ENCODE data around the gene KIR2DL1. TPM values are rescaled to one million over a fixed set of nuclear protein-coding genes. Genes with fewer than 3 reads are reported as not detected.

Gene KIR2DL1
- total and polyA plus RNA-seq, 8 donors = 0.14 to 0.47 (median 0.20) TPM; not detected in 3

- H3K27ac ChIP-seq = no peak overlapping the region
- H3K9me3 ChIP-seq = no peaks in the 10 kb centered on the region
- no peak for ATAC-seq
- no peaks in the 10 kb centered on the region for H3K36me3 ChIP-seq
- H3K27me3 ChIP-seq = peaks cover 0 to 9% of the 10 kb centered on the region in 2 donors
- intact Hi-C loops (cut with DNase I) = no loop called here
- TF ChIP-seq CTCF (IDR thresholded peaks at IDR 0.05) = no peak
- H3K4me3 ChIP-seq = no peak overlapping the region
- no peak for DNase-seq
- H3K4me1 ChIP-seq = peaks cover 0 to 28% of the 10 kb centered on the region in 2 donors
Measured at GRCh38 chr19:54790711-54791110, 21.1 kb downstream of the KIR2DL1 start.

- no peak overlapping the region for H3K4me3 ChIP-seq
- H3K4me1 ChIP-seq = peaks cover 0 to 28% of the 10 kb centered on the region in 2 donors
- H3K36me3 ChIP-seq = no peaks in the 10 kb centered on the region
- no peak for ATAC-seq
- DNase-seq = no peak
- TF ChIP-seq CTCF (IDR thresholded peaks at IDR 0.05) = no peak
- H3K9me3 ChIP-seq = no peaks in the 10 kb centered on the region
- intact Hi-C loops (cut with DNase I) = no loop called here
- H3K27ac ChIP-seq = no peak overlapping the region
- peaks cover 0 to 8% of the 10 kb centered on the region in 2 donors for H3K27me3 ChIP-seq
Measured at GRCh38 chr19:54791476-54791875, 21.9 kb downstream of the KIR2DL1 start.

GRCh38 chr19:54792814-54793213 is 23.2 kb downstream of the KIR2DL1 start:
- no peaks in the 10 kb centered on the region for H3K9me3 ChIP-seq
- intact Hi-C loops (cut with DNase I) = no loop called here
- H3K27me3 ChIP-seq = peaks cover 0 to 15% of the 10 kb centered on the region in 2 donors
- DNase-seq (no peak), ATAC-seq (no peak)
- no peak for TF ChIP-seq CTCF (IDR thresholded peaks at IDR 0.05)
- peaks cover 0 to 18% of the 10 kb centered on the region in 2 donors for H3K4me1 ChIP-seq
- no peaks in the 10 kb centered on the region for H3K36me3 ChIP-seq
- peak overlapping the region in 1 of 2 donors; percentile 13 for H3K27ac ChIP-seq
- H3K4me3 ChIP-seq = peak overlapping the region in 1 of 2 donors; percentile 17

GRCh38 chr19:54795758-54796157 is 26.2 kb downstream of the KIR2DL1 start:
- Histone ChIP-seq H3K4me3 (no peak overlapping the region), H3K27ac (peak overlapping the region in 1 of 2 donors; percentile 53)
- no peak for DNase-seq

GRCh38 chr19:54803410-54803809 is 33.8 kb downstream of the KIR2DL1 start, which contains the start of gene KIR2DL4:
Gene KIR2DL4, plus strand, starts transcription at chr19:54803610. Its CDS starts 42 bp downstream, at chr19:54803652.
- Histone ChIP-seq H3K27me3 (peaks cover 0 to 46% of the 10 kb centered on the region in 2 donors), H3K4me3 (no peak within 1 kb of the TSS), H3K36me3 (no peaks in the 10 kb centered on the region), H3K27ac (no peak within 1 kb of the TSS), H3K9me3 (no peaks in the 10 kb centered on the region), H3K4me1 (no peaks in the 10 kb centered on the region)
- DNase-seq = no peak
- no peak for ATAC-seq
- intact Hi-C loops (cut with DNase I) = no loop called here
- TF ChIP-seq CTCF (IDR thresholded peaks at IDR 0.05) = no peak

More at GRCh38 chr19:54795758-54796157, 26.2 kb downstream of the KIR2DL1 start:
- Histone ChIP-seq H3K27me3 (peaks cover 0 to 16% of the 10 kb centered on the region in 2 donors), H3K36me3 (no peaks in the 10 kb centered on the region), H3K4me1 (peaks cover 0 to 8% of the 10 kb centered on the region in 2 donors), H3K9me3 (no peaks in the 10 kb centered on the region)
- intact Hi-C loops (cut with DNase I) = no loop called here
- no peak for ATAC-seq
- no peak for TF ChIP-seq CTCF (IDR thresholded peaks at IDR 0.05)
